HG03521 (cell line): Measurements from ENCODE around the gene LAMC1.

Source experiments
- ATAC-seq: cut with Tn5 transposase; IDR thresholded peaks from one replicate; pipeline ENCODE4 v1.9.1; 2021; ENCODE audit warnings: mild to moderate bottlenecking, moderate library complexity; ENCODE audit not compliant: unreplicated experiment

The LAMC1 gene

DNA sequence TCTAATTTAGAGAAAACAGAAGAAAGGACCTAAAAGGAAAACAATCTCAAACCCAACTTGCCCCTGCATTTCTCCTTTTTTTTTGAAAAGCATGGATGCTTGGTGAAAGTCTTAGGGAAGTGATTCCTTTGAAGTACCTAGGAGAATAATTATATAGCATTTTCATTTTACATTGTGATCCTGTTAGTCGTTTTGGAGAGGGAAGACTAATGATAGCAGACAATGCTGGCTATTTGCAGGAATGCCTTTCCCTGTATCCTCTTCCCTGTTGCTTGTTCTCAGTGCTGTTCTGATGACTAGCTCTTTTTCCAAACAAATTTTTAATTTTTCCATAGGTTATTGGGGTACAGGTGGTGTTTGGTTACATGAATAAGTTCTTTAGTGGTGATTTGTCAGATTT lies 53.9 kb downstream of the LAMC1 start:
- no peak for ATAC-seq

- no peak for ATAC-seq
Observed at GRCh38 chr1:183079712-183080388, 56.6 kb downstream of the LAMC1 start.

GRCh38 chr1:183080406-183080805 lies 57.2 kb downstream of the LAMC1 start:
- ATAC-seq: no peak

GRCh38 chr1:183081402-183082120 lies 58.3 kb downstream of the LAMC1 start:
- ATAC-seq: no peak

DNA sequence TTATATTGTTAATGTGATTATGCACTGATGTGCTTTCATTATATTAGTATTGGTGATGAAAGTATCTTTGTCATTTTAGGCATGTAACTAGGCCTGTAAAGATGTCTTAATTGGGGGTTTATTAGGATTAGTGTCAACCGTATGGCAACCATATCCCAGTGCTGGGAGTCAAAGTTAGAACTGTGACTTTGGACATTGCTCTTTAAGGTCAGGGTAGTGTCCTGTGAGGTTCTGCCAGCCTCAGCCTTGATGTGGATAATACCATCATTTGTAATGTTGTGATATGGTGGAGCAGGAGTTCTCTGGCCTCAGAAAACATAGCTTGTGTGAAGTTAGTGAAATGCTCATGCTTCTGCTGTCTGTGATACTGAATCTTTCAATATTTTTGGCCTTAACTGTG lies 59.4 kb downstream of the LAMC1 start:
- no peak for ATAC-seq

DNA sequence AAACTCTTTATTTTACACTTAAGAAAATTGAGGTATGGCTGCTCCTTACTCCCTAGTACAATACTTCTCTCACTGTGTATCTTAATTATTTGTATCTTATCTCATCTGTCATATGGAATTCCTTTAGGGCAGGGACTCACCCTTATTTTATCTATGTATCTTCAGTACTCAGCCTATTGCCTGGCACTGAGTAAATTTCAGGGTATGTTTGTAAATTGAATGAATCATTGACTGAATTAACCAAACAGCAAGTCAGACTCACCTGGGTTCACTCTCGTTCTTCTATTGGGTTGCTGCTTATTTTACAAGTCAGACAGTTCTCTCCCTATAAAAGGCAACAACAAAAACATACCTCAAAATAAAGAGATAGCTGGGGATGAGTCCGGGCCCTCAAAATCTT lies 63.8 kb downstream of the LAMC1 start:
- ATAC-seq: no peak

DNA sequence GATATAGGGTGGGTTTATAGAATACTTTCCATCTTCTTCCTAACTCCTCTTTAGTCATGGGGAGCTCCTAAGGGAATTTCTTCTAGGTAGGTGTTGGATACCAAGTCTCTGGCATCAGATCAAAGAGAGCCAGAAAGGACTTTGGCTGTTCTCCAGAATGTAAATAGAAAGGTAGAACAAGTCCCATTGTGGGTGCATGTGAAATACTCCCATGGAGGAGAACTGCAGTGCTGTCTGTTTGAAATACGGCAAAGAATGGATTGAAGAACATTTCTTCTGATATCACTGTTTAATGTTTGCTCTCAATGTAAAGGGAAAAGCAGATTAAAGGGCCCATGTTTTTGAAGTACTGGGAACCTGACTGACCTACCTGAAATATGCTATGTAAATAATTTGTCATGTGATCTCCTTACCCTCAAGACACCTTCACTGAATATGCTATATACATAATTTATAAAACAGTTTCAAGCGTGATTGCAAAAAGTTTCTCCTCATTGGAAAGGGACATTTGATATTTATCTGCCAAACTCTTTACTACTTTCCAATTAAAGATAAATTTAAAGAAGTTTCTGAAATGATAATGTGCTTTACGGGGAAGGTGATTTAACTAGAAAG lies 65.9 kb downstream of the LAMC1 start:
- no peak for ATAC-seq

DNA sequence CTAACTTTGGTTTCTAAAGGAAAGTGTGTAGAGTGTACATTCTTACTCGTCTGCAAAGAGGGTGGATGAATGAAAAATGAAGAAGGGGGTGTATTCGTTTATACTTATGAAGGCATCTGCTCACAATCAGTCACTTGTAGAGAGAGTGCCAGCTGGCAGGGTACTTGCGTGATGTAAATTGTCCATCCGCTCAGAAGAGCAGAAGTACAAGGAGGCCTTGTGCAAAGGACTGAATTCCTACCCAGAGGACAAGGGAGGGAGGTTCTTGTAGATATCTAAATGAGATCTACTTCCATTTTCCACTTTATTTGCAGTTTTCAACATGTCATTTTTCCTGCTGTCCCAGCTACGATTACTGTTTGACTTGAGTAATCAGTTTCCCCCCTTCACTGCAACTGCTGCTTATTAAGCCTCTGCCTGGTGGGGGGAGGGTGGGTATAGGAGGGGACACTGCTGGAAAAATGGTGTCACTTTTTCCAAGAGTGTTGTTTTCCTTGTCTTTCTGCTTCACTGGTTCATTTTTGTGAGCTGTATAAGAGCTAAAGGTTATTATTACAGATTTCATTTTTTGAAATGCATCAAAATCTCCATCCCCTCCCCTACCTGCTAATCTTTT lies 67.3 kb downstream of the LAMC1 start:
- ATAC-seq: no peak

- ATAC-seq: no peak
Observed at GRCh38 chr1:183091181-183091580, 68.0 kb downstream of the LAMC1 start.

DNA sequence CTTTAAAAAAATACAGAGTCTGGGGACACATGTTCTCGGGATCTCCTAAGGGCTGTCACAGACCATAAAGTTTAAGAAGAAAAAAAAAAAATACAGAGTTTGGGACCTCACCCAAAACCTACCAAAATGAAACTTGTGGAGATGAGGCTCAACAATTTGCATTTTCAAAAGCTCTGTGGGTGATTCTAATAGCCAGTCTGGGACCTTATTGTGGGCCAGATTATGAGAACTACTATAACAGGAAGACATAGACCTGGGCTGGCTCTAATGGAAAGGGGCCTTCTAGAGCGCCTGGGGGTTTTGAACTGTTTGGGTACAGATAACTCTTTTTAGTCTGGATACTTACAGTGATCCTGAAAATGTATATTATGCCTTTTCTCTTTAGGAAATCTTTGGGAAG lies 69.1 kb downstream of the LAMC1 start:
- no peak for ATAC-seq

DNA sequence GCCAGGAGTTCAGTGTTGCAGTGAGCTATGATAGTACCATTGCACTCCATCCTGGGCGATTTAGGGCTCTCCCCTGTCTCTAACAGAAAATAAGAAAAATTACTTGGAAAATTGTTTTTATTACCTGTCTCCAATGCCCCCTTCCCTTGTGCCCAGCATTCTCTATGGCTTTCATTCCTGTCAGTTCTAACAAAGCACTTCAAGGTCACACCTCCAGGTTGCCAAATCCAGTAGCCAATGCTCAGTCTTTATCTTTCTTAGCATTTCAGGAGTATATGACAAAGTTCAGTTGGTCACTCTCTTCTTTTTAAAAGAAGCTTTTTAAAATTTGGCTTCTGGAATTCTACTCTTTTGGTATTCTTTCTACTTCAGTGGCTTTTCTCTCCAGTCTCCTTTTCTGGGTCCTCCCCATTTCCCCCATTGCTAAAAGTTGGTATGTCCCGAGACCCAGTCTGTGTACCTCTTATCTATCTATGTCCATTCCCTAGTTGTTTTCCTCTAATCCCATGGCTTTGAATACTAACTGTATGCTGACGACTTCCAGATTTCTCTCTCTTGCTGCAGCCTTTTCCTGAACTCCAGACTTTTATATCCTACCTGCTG lies 69.9 kb downstream of the LAMC1 start:
- no peak for ATAC-seq

DNA sequence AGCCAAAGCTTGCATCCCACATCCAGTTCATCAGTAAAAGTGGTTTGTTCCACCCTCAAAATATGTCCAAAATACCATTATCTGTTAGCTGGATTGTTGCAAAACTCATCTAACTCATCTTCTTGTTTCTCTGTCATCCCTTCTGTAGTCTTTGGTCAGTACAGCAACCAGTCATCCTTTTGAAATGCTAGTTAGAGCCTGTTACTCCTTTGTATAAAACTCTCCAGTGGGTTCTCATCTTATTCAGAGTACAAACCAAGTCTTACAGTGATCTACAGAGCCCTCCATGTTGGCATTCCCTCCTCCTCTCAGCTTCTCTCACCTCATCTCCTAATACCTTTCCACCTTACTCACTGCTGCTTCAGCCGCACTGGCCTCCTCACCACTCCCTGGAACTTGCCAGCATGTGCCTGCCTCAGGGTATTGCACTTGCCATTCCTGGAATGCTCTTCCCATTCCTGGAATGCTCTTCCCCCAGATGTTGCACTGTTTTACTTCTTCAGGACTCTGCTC lies 70.6 kb downstream of the LAMC1 start:
- no peak for ATAC-seq

DNA sequence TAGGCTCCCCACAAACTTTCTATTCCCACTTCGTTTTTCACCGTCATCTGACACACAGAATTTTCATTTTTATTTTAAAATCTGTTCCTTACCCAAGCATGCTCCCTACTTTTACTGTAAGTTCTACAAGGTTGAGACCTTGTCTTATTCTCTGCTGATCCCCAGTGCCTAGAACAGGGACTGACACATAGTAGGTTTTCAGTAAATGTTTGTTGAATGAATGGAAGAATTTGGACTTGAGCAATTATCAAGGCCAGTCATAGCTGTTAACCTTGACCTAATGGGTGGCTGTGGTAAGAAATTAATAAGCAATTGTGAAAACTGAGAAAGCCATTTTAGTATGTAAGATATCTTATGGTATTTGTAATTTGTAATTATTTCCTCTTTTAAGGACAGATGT lies 71.1 kb downstream of the LAMC1 start:
- no peak for ATAC-seq

GRCh38 chr1:183096351-183096750 lies 73.1 kb downstream of the LAMC1 start:
- no peak for ATAC-seq

GRCh38 chr1:183096894-183097293 lies 73.7 kb downstream of the LAMC1 start:
- no peak for ATAC-seq

DNA sequence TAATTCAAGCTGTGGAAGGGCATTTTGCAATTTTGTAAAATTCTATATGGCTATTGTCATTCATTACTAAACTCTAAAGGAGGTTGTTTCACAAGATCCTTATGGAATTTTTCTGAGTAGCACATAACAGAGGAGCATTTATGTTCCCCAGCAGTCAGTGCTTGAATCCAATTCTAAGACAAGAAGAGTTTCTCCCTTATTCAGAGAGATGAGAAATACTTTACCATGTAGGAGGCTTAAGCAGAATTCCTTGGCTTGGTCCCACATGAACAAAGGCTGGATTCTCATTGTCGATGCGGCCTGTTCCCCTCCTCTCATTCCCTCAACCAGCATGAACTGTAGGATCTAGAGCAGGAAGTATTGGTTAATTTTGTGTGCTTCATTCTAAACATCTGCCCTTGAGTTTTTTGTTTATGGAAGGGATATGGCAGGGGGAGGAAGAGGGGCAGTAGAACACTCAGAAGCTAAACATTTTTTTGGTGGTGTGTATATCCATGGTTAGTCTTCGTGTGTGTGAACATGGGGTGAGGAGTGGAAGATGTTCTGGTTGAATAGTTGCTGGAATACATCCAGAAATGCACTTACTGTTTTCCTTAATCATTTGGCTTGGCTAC lies 74.3 kb downstream of the LAMC1 start:
- ATAC-seq: no peak

DNA sequence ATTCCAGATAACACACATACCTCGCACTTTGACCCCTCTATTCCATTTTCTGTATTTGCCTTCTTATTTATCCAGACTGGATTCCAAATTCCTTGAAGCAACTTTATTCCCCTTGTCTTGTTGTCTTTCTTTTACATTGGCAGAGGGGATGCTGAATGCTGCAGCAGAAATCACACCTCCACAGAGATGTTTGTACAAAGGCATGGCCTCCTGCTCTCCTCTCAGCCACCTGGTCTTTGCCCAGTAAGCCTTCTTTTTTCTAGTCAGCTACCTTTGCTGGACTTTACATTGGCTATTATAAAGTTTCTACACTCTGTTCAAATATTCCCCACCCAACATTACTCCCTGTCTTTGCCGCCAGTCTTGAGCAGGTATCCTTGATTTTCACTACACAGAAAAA lies 75.1 kb downstream of the LAMC1 start:
- ATAC-seq: no peak

DNA sequence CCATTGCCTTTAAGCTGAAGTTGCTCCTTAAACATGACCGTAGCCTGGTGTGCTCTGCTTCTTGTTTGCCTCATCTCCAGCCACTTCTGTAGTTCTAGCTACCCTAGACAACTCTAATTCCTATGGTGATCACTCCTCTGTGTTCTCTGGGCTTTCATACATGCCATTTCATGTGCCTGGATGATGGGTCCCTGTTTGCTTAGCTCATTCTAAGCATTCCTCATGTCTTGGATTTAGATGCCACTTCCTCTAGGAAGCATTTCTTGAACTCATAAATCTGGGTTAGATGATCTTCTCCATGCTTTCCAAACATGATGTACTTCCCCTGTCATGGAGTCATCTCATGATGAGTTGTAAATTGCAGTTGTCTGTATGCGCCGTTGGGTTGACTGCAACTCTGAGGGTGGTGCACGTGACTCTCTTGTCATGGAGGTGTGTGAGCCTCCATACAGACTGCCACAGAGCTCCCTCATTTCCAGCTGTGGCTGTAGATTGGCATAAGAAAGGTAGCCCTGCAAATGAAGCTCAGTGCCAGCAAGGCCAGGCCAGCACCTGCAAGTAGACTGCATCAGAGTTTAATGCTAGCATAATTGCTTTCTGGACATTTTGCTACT lies 77.2 kb downstream of the LAMC1 start:
- no peak for ATAC-seq

- ATAC-seq: no peak
Observed at GRCh38 chr1:183101081-183101480, 77.9 kb downstream of the LAMC1 start.

- no peak for ATAC-seq
Observed at GRCh38 chr1:183101841-183102276, 78.6 kb downstream of the LAMC1 start.
